ENCODE measurements around the gene MICB.
"Not testable (repeated sequence)": the region's sequence is repeated elsewhere in the genome, so short reads cannot be mapped to it uniquely, and the experiment has no call there.

MICB gene
- 40.8 to 49.2 reads per million in 2 donors for total RNA-seq

DNA sequence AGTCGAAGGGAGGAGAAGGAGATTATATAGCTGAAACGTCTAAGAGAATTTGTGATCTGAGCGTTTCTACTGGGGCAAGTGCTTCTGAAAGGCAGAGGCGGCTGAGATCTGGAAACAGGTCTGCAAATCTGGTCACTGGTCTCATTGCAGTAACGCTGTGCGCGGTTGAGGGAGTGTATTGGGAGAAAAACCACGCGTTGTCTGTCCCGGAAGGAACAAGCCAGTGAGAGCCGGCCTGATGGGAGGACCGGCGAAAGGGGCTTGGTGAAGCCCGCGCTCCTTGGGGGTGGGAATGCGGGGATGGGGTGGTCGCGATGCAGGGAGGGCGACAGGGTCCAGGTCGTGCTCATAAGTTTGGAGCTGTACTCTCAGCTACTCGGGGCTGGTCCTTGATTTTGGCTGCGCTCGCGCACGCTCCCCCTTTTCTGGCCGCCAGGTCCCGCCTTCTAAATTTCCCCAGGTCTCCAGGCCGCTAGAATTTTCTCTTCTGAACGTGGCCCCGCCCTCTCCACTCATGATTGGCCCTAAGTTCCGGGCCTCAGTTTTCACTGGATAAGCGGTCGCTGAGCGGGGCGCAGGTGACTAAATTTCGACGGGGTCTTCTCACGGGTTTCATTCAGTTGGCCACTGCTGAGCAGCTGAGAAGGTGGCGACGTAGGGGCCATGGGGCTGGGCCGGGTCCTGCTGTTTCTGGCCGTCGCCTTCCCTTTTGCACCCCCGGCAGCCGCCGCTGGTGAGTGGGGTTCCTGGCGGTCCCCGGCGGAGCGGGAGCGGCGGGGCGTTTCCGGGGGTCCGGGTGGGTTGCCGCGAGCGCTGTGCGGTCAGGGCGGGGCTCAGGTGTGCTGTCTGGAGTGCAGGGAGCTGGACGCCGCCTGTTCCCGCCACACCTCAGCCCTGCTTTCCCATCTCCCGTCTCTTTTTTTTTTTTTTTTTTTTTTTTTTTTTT lies at the start of gene MICB:
Gene MICB, plus strand, starts transcription at position 615 of the 946 bp plus-strand sequence. Its CDS starts 49 bp downstream, at position 664.
- peak; percentile 66 for DNase-seq

- DNase-seq = no peak
These were observed 47.2 kb upstream of the MICB start for GRCh38 chr6:31450751-31451150.

DNA sequence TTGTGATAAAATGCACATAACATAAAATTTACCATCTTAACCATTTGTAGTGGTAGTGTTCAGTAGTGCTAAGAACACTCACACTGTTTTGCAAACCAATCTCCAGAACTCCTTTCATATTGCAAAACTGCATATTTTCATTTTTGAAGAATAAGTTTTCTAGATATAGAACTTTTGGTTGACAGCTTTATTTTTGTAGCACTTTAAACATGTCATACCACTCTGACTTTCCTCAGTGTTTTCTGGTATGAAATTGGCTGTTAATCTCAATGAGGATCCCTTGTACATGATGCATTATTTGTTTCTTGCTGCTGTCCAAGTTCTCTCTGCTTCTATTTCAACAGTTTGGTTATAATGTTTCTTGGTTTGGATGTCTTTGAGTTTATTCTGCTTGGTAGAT lies 45.1 kb upstream of the MICB start:
- no peak for DNase-seq

- DNase-seq = no peak
These were observed 44.7 kb upstream of the MICB start for GRCh38 chr6:31453259-31453658.

DNA sequence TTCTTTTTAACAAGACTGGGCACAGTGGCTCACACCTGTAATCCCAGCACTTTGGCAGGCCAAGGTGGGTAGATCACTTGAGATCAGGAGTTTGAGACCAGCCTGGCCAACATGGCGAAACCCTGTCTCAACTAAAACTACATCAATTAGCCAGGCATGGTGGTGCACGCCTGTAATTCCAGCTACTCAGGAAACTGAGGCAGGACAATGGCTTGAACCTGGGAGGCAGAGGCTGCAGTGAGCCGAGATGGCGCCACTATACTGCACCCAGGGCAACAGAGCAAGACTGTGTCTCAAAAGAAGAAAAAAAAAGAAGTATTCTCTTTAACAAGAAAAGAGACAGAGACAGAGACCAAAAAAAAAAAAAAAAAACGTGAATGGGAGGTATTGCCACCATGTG lies 38.1 kb upstream of the MICB start:
- not testable (repeated sequence) for DNase-seq

DNA sequence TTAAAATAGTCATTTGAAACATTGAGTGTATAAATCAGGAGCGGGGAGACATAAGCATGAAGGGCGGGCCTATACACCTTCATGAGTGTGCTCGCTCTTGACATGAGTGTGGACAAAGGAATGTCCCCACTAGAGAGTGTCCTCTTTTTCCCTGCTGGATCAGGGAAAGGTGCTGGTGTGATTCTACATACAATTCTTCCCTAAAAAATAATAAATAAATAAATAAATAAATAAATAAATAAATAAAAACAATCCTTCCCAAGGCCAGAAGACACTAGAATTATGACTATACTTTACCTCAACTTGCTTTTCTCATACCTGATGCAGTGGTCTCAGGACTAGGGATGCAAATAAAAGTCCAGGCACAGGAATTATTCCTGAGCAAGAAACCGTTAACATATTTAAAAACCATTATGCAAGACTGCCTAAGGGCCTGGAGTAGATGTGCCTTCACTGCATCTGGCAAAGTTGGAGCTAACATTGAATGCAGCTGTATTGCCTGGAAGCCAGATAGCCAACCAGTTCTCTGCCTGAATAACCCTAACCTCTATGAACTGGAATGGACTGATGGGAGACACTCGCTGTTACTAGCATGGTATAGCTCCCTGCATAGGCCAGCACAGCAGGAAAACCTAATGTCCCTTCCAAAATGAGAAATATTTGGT lies 37.5 kb upstream of the MICB start:
- no peak for DNase-seq

- DNase-seq = no peak
These were observed 35.6 kb upstream of the MICB start for GRCh38 chr6:31462026-31462963.

GRCh38 chr6:31462964-31463870 lies 34.7 kb upstream of the MICB start:
- peak; percentile 69 for DNase-seq

- no peak for DNase-seq
These were observed 33.4 kb upstream of the MICB start for GRCh38 chr6:31464252-31465184.

DNA sequence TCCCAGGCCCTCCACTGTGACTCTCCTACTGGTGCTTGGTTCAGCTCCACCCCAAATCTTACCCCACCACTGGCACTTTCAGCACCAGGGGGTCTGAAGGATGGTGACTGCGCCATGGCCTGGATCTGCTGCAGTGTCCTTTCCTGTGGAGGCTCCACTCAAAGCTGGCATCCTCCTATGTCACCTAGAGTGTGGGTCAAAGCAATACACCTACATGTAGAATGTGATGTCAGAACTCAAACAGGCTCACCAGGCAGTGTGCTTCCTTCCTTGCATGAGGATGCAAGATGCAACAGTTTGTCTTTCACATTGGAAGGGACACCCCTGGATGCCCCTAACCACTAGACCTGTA lies 32.8 kb upstream of the MICB start:
- no peak for DNase-seq

- no peak for DNase-seq
These were observed 32.2 kb upstream of the MICB start for GRCh38 chr6:31465718-31466117.

DNA sequence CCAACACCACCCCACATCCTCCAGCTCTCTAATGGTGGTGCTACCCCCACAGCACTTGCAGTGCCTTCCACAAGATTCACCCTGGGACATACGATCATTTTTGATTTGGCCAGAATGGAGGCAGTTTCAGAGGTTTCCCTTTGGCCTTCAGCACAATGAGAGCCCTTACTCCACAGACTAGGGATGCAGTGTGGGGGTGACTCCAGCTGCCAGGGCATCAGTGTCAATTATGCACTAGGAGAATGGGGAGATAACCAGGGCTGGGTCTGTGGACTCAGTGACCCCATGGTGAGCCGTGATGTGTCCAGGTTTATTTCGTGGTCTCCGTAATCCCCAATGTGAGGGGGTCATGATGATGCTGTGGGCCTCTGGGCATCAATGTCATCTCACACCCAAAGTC lies 31.5 kb upstream of the MICB start:
- no peak for DNase-seq

DNA sequence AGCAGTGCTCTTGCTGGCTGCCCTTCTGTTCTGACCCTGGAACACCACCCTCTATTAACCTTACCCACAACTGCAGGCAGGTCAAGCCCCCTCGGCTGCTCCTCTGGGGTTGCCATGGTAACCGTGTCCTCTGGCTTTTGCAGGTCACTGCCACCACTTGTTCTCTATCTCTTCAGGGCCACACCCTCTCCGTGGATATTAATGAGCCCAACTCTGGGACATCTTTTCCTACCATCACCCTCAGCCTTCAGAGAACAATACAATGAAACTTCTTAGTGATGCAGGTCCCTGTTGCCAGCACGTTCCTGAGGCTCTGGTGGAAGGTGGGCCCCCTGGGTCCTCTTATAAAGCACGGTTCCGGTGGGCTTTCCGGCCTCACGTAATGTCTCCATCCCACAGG lies 30.8 kb upstream of the MICB start:
- no peak for DNase-seq

DNA sequence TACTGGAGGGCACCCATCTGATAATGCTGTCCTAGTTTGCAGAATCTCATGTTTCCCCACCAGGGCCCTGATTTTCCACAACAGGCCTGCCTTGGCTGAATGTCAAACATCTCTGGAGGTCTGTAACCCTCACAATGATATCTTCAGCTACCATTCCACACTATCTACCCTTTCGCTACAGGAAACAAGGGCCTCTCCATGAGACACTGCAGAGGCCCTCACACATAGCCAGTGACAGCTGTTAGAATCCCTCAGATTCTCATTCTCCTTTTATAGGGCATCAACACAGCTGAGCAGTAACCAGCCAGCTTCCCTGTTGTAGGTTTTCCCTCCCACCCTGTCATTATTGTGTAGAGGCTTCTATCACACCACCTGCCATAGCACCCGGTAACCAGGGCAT lies 29.6 kb upstream of the MICB start:
- no peak for DNase-seq

DNA sequence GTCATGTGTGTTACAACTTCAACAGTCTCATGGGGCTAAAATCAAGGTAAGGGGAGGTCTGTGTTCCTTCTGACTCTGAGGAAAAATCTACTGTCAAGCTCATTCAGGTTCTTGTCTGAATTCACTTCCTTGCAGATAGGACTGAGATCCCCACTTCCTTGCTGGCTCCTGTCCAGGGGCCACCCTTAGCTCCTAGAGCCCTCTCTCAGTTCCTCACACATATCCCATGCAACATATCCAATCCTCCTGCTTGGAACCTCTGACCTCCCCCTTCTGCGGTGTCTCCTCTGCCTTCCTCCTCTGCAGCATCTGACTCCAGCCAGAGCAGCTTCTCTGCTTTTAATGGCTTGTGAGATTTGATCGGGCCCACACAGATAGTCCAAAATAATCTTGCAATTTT lies 27.1 kb upstream of the MICB start:
- DNase-seq = no peak

GRCh38 chr6:31471711-31472110 lies 26.2 kb upstream of the MICB start:
- DNase-seq = no peak

DNA sequence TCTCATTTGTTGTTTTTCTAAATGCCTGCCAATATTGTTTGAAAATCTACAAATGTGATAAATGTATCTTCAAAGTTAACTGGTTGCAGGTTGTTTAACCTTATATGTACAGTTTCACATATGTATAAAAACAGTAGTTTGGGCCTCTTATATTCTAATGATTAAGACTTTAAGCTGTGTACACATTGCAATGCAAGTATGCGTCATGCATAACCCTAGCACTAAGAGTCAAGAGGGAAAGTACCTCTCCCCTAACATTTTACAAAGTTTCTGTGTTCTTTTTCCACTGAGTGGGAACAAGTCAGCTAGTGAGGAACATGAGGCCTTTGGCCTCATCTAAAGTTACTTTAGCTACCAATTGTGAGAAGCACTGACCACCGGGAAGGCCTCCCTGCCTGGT lies 25.7 kb upstream of the MICB start:
- DNase-seq = no peak

DNA sequence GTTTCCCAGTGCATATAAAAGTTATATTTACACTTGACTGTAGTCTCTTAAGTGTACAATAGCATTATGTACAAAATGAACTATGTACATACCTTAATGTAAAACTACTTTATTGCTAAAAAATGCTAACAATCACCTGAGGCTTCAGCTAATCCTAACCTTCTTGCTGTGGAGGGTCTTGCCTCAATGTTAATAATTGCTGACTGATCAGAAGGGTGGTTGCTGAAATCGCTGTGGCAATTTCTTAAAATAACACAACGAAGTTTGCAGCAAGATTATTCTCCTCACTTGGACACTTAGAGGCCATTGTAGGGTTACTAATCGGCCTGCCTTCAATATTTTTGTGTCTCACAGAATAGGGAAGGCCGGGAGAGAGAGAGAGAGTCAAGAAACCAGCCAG lies 24.7 kb upstream of the MICB start:
- no peak for DNase-seq

DNA sequence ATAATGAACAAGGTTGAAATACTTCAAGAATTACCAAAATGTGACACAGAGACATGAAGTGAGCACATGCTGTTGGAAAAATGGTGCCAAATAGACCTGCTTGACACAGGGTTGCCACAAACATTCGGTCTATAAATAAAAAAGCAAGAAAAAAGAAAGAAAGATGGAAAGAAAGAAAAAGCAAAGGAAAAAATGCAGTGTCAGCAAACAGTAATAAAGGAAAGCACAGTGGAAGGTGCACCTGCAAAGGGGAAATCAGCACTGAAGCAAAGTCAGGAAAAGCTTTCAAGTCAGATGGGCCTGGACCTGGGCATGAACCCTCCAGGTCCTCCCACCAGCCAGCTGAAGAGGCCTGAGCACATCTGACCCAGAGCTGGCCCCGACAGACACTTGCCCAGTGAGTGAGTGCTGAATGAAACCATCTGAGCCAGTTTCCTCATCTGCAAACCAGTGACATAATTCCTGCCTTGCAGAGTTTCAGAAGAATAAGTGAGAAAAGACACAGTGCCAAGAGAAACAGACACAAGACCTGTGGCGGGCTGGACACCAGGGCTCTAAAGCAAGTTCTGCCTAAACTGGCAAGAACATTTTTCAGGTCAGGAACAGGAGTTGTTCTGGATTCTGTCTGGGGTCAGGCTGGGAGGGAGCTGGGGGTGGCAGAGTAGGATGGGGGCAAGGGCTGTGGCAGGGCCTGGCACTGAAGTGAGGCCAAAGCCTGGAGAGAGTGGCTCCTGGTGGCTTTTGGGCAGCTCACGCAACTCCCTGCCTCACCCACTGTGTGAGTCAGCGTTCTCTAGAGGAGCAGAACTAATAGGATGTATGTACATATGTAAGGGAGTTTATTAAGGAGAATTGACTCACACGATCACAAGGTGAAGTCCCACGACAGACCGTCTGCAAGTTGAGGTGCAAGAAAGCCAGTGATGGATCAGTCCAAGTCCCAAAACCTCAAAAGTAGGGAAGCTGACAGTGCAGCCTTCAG lies 23.9 kb upstream of the MICB start:
- DNase-seq = no peak

GRCh38 chr6:31474871-31475286 lies 23.1 kb upstream of the MICB start:
- DNase-seq = no peak
